SK-N-SH treated with all-trans-retinoic acid at 6 μM for 48 hours (cell line): ENCODE results near the gene ELF1.

Experiments
- ATAC-seq: fragments of 200-7000 bp; cut with Tn5 transposase; 3 replicates; pipeline ENCODE4 v1.9.1; 2020; ENCODE audit warnings: mild to moderate bottlenecking, moderate library complexity
- ARNTL ChIP-seq: fragments of 450-650 bp; formaldehyde crosslinking; IDR thresholded peaks from 2 replicates; pipeline ENCODE4 v1.5.0; 2020; ENCODE audit warnings: low read depth, mild to moderate bottlenecking, moderate library complexity, borderline replicate concordance
- BACH2 ChIP-seq: fragments of 250-450 bp; sonication (Bioruptor Pico); IDR thresholded peaks from 2 replicates; pipeline ENCODE4 v1.9.0; 2021; ENCODE audit warnings: mild to moderate bottlenecking, borderline replicate concordance
- CREB5 ChIP-seq: fragments of 250-450 bp; sonication (Bioruptor Pico); IDR thresholded peaks from 2 replicates; pipeline ENCODE4 v1.5.1; 2020; ENCODE audit warnings: low read depth, mild to moderate bottlenecking, moderate library complexity
- CSDC2 ChIP-seq: fragments of 250-450 bp; sonication (Bioruptor Pico); IDR thresholded peaks from 2 replicates; pipeline ENCODE4 v1.5.0; 2020; ENCODE audit warnings: mild to moderate bottlenecking, moderate library complexity
- CSRNP3 ChIP-seq: fragments of 250-450 bp; sonication (Bioruptor Pico); IDR thresholded peaks from 2 replicates; pipeline ENCODE4 v1.5.1; 2021; ENCODE audit warnings: mild to moderate bottlenecking, moderate library complexity
- GLIS3 ChIP-seq: fragments of 250-450 bp; sonication (Bioruptor Pico); IDR thresholded peaks from 2 replicates; pipeline ENCODE4 v1.5.0; 2020; ENCODE audit warnings: mild to moderate bottlenecking, moderate library complexity
- ISL1 ChIP-seq: fragments of 250-450 bp; sonication (Bioruptor Pico); IDR thresholded peaks from 2 replicates; pipeline ENCODE4 v2.1.2; 2022; ENCODE audit warnings: mild to moderate bottlenecking, moderate library complexity
- OSR1 ChIP-seq: fragments of 250-450 bp; sonication (Bioruptor Pico); IDR thresholded peaks from 2 replicates; pipeline ENCODE4 v1.8.0; 2022; ENCODE audit warnings: moderate library complexity, mild to moderate bottlenecking, inconsistent platforms
- PATZ1 ChIP-seq: fragments of 250-450 bp; sonication (Bioruptor Pico); IDR thresholded peaks from 2 replicates; pipeline ENCODE4 v1.8.0; 2020; ENCODE audit warnings: mild to moderate bottlenecking, moderate library complexity, borderline replicate concordance
- POU6F1 ChIP-seq: fragments of 250-450 bp; sonication (Bioruptor Pico); IDR thresholded peaks from 2 replicates; pipeline ENCODE4 v1.8.0; 2021; ENCODE audit warnings: low read depth, mild to moderate bottlenecking, moderate library complexity, borderline replicate concordance
- PPARA ChIP-seq: fragments of 250-450 bp; sonication (Bioruptor Pico); IDR thresholded peaks from 2 replicates; pipeline ENCODE4 v1.5.0; 2020; ENCODE audit warnings: mild to moderate bottlenecking, borderline replicate concordance
- RARB ChIP-seq: fragments of 250-450 bp; sonication (Bioruptor Pico); IDR thresholded peaks from 2 replicates; pipeline ENCODE4 v1.8.0; 2021; ENCODE audit warnings: mild to moderate bottlenecking, moderate library complexity
- SNAI2 ChIP-seq: fragments of 250-450 bp; sonication (Bioruptor Pico); IDR thresholded peaks from 2 replicates; pipeline ENCODE4 v1.5.0; 2020; ENCODE audit warnings: mild to moderate bottlenecking, moderate library complexity
- TCF4 ChIP-seq: fragments of 250-450 bp; sonication (Bioruptor Pico); IDR thresholded peaks from 2 replicates; pipeline ENCODE4 v1.8.0; 2021; ENCODE audit warnings: mild to moderate bottlenecking, moderate library complexity, borderline replicate concordance
- TOX ChIP-seq: fragments of 250-450 bp; sonication (Bioruptor Pico); IDR thresholded peaks from 2 replicates; pipeline ENCODE4 v1.8.0; 2021; ENCODE audit warnings: mild to moderate bottlenecking, moderate library complexity, borderline replicate concordance
- TSHZ2 ChIP-seq: fragments of 250-450 bp; sonication (Bioruptor Pico); IDR thresholded peaks from 2 replicates; pipeline ENCODE4 v1.5.0; 2020; ENCODE audit warnings: mild to moderate bottlenecking, moderate library complexity
- ZC3H10 ChIP-seq: fragments of 250-450 bp; sonication (Bioruptor Pico); IDR thresholded peaks from 2 replicates; pipeline ENCODE4 v1.5.1; 2021; ENCODE audit warnings: mild to moderate bottlenecking, moderate library complexity
- ZFP3 ChIP-seq: fragments of 250-450 bp; sonication (Bioruptor Pico); IDR thresholded peaks from 2 replicates; pipeline ENCODE4 v1.5.0; 2020; ENCODE audit warnings: mild to moderate bottlenecking, moderate library complexity
- ZFP30 ChIP-seq: fragments of 450-650 bp; formaldehyde crosslinking; IDR thresholded peaks from 2 replicates; pipeline ENCODE4 v1.5.0; 2022; ENCODE audit warnings: mild to moderate bottlenecking, moderate library complexity
- ZNF565 ChIP-seq: fragments of 450-650 bp; formaldehyde crosslinking; conservative IDR thresholded peaks from 2 replicates; pipeline ENCODE4 v1.5.0; 2020; ENCODE audit warnings: low read depth, mild to moderate bottlenecking, moderate library complexity
- ZNF70 ChIP-seq: fragments of 450-650 bp; formaldehyde crosslinking; IDR thresholded peaks from 2 replicates; pipeline ENCODE4 v1.5.0; 2020; ENCODE audit warnings: mild to moderate bottlenecking, moderate library complexity
- ZNF8 ChIP-seq: fragments of 450-650 bp; formaldehyde crosslinking; IDR thresholded peaks from 2 replicates; pipeline ENCODE4 v1.5.0; 2020; ENCODE audit warnings: mild to moderate bottlenecking, moderate library complexity

ELF1 gene

GRCh38 chr13:41006978-41007743 lies 12.0 kb downstream of the ELF1 start (continued):
- no peak for TF ChIP-seq CSRNP3 (CRISPR knock-in tag)
- TF ChIP-seq TCF4 (CRISPR knock-in tag) = no peak
- TF ChIP-seq ZC3H10 = no peak
- TF ChIP-seq CSDC2 (CRISPR knock-in tag) = no peak

GRCh38 chr13:41006306-41006705 lies 12.8 kb downstream of the ELF1 start:
- TF ChIP-seq ZNF70 (CRISPR knock-in tag) (no peak), POU6F1 (CRISPR knock-in tag) (no peak), BACH2 (CRISPR knock-in tag) (no peak), TSHZ2 (CRISPR knock-in tag) (no peak), ZNF565 (no peak), PATZ1 (CRISPR knock-in tag) (no peak), GLIS3 (no peak), CSRNP3 (CRISPR knock-in tag) (no peak), PPARA (CRISPR knock-in tag) (no peak), SNAI2 (CRISPR knock-in tag) (no peak), ARNTL (CRISPR knock-in tag) (no peak), TOX (CRISPR knock-in tag) (no peak), CSDC2 (CRISPR knock-in tag) (no peak), CREB5 (CRISPR knock-in tag) (no peak), ZFP3 (CRISPR knock-in tag) (no peak), OSR1 (CRISPR knock-in tag) (no peak), ZNF8 (CRISPR knock-in tag) (no peak), ISL1 (CRISPR knock-in tag) (no peak), RARB (CRISPR knock-in tag) (no peak), ZFP30 (CRISPR knock-in tag) (no peak)
- no peak for ATAC-seq
